NCI-H2029 treated with DMSO at 0.1 percent for 48 hours (cell line): Measurements from ENCODE around the gene TMOD1.
"Not testable (repeated sequence)": the region's sequence is repeated elsewhere in the genome, so short reads cannot be mapped to it uniquely, and the experiment has no call there.

Source experiments
- DNase-seq: peaks from one replicate; lab custom pipeline; 2025; lab: John Stamatoyannopoulos, UW

TMOD1 gene

GRCh38 chr9:97567894-97568202, 66.4 kb downstream of the TMOD1 start:
- no peak for DNase-seq

- DNase-seq = no peak
These were observed 67.2 kb downstream of the TMOD1 start for GRCh38 chr9:97568461-97569275.

GRCh38 chr9:97570899-97571298, 69.4 kb downstream of the TMOD1 start:
- DNase-seq = no peak

GRCh38 chr9:97571664-97572063, 70.2 kb downstream of the TMOD1 start:
- no peak for DNase-seq

GRCh38 chr9:97572196-97572891, 70.9 kb downstream of the TMOD1 start:
- DNase-seq = no peak

GRCh38 chr9:97572892-97573365, 71.5 kb downstream of the TMOD1 start:
- DNase-seq = no peak

GRCh38 chr9:97573482-97574073, 72.1 kb downstream of the TMOD1 start:
- no peak for DNase-seq

GRCh38 chr9:97574101-97574571, 72.7 kb downstream of the TMOD1 start:
- not testable (repeated sequence) for DNase-seq

- not testable (repeated sequence) for DNase-seq
These were observed 73.6 kb downstream of the TMOD1 start for GRCh38 chr9:97574921-97575672.

GRCh38 chr9:97575673-97576200, 74.3 kb downstream of the TMOD1 start:
- DNase-seq = no peak

GRCh38 chr9:97577051-97577450, 75.6 kb downstream of the TMOD1 start:
- no peak for DNase-seq

GRCh38 chr9:97578846-97579245, 77.4 kb downstream of the TMOD1 start:
- DNase-seq = no peak

GRCh38 chr9:97579914-97580313, 78.4 kb downstream of the TMOD1 start:
- DNase-seq = no peak

GRCh38 chr9:97581590-97581989, 80.1 kb downstream of the TMOD1 start:
- DNase-seq = not testable (repeated sequence)

- not testable (repeated sequence) for DNase-seq
These were observed 83.3 kb downstream of the TMOD1 start for GRCh38 chr9:97584778-97585177.

GRCh38 chr9:97586909-97587308, 85.4 kb downstream of the TMOD1 start:
- DNase-seq = not testable (repeated sequence)

GRCh38 chr9:97591535-97591934, 90.1 kb downstream of the TMOD1 start:
- DNase-seq = no peak

- DNase-seq = peak; percentile 5
These were observed 90.7 kb downstream of the TMOD1 start for GRCh38 chr9:97592126-97592525.

- no peak for DNase-seq
These were observed 92.5 kb downstream of the TMOD1 start for GRCh38 chr9:97593960-97594359.

- no peak for DNase-seq
These were observed 93.0 kb downstream of the TMOD1 start for GRCh38 chr9:97594381-97594921.

GRCh38 chr9:97596906-97597305, 95.4 kb downstream of the TMOD1 start:
- DNase-seq = no peak
